ENCODE measurements around the gene PSRC1. TPM values are rescaled to one million over a fixed set of nuclear protein-coding genes. Genes with fewer than 3 reads are reported as not detected.

PSRC1 gene
- total RNA-seq, 1 experiment from 2014 or later, result 112 TPM

- no peaks in the 10 kb centered on the region for H3K27me3 ChIP-seq (ENCODE audit: control insufficient read depth, insufficient read depth, low read length)
- DNase-seq, result no peak
- peak overlapping the region; percentile 76 for H3K4me3 ChIP-seq (ENCODE audit: insufficient read depth, low read depth, low read length)
- H3K36me3 ChIP-seq (replicated peaks; ENCODE audit: control insufficient read depth, insufficient read depth, low read length), result peaks cover 18% of the 10 kb centered on the region
These were observed 1.0 kb upstream of the PSRC1 start for GRCh38 chr1:109283748-109284600.

DNA sequence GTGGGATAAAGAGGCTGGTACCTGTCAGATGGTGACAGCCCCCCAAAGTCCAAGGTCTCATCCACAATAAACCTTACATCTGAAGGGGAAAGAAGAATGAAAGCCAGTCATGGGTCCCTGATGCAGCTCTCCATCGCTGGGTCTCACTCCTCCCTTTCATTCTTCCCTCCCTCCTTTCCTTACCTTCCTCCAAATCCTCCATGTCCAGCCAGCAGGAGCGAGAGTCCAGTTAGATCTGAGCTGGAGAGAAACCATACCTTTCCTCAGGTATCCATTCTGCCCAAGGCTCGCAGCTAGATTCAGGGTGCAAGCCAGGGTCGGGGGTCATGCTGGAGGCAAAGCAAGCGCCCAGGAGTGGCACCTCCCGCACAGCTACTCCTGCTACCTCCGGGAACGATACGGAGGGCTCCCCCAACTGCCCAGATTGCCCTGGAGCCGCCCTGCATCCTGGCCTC, 421 bp downstream of the PSRC1 start:
- DNase-seq, result peak; percentile 92
- Histone ChIP-seq H3K27me3 (ENCODE audit: control insufficient read depth, insufficient read depth, low read length) (no peaks in the 10 kb centered on the region), H3K36me3 (replicated peaks; ENCODE audit: control insufficient read depth, insufficient read depth, low read length) (peaks cover 20% of the 10 kb centered on the region), H3K4me3 (ENCODE audit: insufficient read depth, low read depth, low read length) (peak overlapping the region; percentile 76)

GRCh38 chr1:109281680-109282496, 1.1 kb downstream of the PSRC1 start:
- Histone ChIP-seq H3K27me3 (ENCODE audit: control insufficient read depth, insufficient read depth, low read length) (no peaks in the 10 kb centered on the region), H3K36me3 (replicated peaks; ENCODE audit: control insufficient read depth, insufficient read depth, low read length) (peaks cover 20% of the 10 kb centered on the region), H3K4me3 (ENCODE audit: insufficient read depth, low read depth, low read length) (peak overlapping the region; percentile 76)
- no peak for DNase-seq

DNA sequence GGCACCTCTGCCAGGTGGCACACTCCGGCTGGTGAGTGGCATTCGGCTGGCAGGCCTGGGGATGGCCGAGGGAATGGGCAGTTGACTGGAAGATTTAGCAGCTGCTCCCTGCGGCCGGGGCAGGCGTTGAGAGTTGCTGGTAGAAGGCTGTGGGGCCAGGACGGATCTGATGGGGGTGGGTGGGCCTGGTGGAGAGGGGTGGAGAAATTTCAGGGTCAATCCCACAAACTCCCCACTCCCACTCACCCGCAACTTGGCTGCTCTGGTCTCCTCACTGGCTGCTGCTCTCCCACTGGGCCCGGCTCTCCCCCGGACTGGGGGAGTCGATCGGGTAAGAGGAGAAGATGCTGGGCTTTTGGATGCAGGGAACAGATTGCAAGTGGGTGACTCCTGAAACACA, 2.1 kb downstream of the PSRC1 start:
- Histone ChIP-seq H3K4me3 (ENCODE audit: insufficient read depth, low read depth, low read length) (no peak overlapping the region), H3K36me3 (replicated peaks; ENCODE audit: control insufficient read depth, insufficient read depth, low read length) (peaks cover 20% of the 10 kb centered on the region), H3K27me3 (ENCODE audit: control insufficient read depth, insufficient read depth, low read length) (no peaks in the 10 kb centered on the region)
- DNase-seq, result no peak

DNA sequence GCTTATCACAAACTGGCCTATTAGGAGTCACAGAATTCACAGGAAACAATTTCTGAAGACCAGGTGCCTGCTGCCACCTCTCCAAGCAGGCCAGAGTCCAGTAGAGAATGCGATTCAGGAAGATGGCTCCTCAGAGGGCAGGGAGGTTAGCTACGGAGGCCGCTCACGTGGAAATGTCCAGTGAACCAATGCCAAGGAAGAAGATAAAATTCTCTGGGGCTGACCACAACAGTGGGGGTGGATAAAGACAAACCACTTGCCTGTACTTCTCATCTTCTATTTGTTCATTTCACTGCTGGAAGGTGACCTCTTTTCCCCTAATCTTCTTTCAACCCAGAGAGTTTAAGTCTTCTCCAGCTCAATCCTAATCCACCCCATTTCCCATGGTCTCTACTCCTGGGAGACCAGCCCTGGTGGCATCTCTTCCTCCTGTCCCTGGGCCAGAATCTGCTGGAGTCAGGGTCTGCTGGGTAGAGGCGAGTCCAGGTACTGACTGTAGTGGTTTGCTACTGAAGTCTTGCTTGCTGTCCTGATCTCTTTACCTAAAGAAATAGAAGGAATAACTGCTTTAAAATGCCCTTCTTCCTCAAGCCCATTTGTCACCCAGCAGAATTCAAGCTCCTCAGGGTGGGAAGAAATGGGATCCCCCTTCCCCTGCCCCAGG, 3.2 kb downstream of the PSRC1 start:
- DNase-seq, result no peak
- H3K36me3 ChIP-seq (replicated peaks; ENCODE audit: control insufficient read depth, insufficient read depth, low read length), result peaks cover 20% of the 10 kb centered on the region
- no peaks in the 10 kb centered on the region for H3K27me3 ChIP-seq (ENCODE audit: control insufficient read depth, insufficient read depth, low read length)
- no peak overlapping the region for H3K4me3 ChIP-seq (ENCODE audit: insufficient read depth, low read depth, low read length)

- Histone ChIP-seq H3K36me3 (replicated peaks; ENCODE audit: control insufficient read depth, insufficient read depth, low read length) (peaks cover 20% of the 10 kb centered on the region), H3K4me3 (ENCODE audit: insufficient read depth, low read depth, low read length) (no peak overlapping the region), H3K27me3 (ENCODE audit: control insufficient read depth, insufficient read depth, low read length) (no peaks in the 10 kb centered on the region)
- peak; percentile 95 for DNase-seq
These were observed 5.3 kb downstream of the PSRC1 start for GRCh38 chr1:109277434-109278204.

DNA sequence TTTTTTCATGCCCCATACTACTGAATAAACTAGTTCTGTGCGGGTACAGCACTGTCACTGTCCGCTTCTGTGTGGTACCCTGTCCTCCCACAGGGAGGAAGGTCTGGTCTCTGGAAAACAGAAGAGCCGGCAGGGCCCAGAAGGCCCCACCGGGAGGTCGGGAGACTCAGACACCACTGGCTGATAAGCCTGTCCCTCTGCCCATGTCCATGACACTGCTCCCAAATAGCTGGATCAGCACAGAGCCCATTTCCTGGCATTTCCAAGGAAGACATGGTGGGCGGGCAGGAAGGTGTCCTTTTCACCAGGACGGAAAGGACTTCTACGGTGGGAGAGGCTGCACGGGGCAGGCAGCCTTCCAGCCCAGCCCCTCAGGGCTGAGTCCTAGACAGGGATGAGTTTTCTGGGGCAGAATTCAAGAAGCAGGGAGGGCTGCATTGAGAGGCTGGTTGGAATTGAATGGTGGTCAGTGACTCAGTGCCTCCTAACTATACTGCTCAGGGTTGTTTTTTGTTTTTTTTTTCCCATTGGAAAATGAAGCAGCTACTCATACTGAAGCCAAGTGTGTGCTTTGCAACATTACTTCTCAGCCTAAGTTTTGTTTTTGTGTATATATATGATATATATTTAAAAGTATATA, 7.1 kb downstream of the PSRC1 start:
- no peaks in the 10 kb centered on the region for H3K27me3 ChIP-seq (ENCODE audit: control insufficient read depth, insufficient read depth, low read length)
- H3K4me3 ChIP-seq (ENCODE audit: insufficient read depth, low read depth, low read length), result no peak overlapping the region
- no peak for DNase-seq
- peaks cover 15% of the 10 kb centered on the region for H3K36me3 ChIP-seq (replicated peaks; ENCODE audit: control insufficient read depth, insufficient read depth, low read length)

- peak; percentile 64 for DNase-seq
- Histone ChIP-seq H3K4me3 (ENCODE audit: insufficient read depth, low read depth, low read length) (no peak overlapping the region), H3K27me3 (ENCODE audit: control insufficient read depth, insufficient read depth, low read length) (no peaks in the 10 kb centered on the region), H3K36me3 (replicated peaks; ENCODE audit: control insufficient read depth, insufficient read depth, low read length) (peaks cover 6% of the 10 kb centered on the region)
These were observed 8.1 kb downstream of the PSRC1 start for GRCh38 chr1:109274533-109275476.

DNA sequence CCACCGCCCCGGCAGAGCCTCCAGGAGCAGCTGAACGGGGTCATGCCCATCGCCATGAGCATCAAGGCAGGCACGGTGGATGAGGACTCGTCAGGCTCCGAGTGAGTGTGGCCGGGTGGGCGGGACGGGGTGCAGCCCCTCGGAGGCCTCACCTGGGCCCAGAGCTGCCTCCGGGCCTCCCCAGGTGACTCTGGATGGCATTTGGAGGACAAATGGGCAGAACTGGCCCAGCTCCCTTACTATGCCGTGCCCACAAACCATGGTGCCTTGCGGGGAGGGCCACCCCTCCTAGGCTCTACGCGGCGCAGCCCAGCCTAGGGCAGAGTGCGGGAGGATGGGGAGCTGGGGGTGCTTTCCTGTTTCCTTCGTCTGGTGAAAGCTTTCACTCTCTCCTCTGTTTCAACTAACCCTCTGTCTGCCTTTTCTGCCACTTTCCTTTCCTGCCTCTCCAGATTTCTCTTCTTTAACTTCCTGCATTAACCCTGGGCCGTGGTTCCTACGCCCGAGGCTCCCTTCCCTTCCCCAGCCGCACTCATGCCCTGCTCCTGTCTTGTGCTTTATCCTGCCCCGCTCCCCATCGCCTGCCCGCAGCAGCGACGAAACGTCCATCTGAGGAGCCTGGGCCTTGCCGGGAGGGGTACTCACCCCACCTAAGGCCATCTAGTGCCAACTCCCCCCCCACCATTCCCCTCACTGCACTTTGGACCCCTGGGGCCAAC, 9.2 kb downstream of the PSRC1 start:
- peak; percentile 71 for DNase-seq
- H3K4me3 ChIP-seq (ENCODE audit: insufficient read depth, low read depth, low read length), result no peak overlapping the region
- H3K27me3 ChIP-seq (ENCODE audit: control insufficient read depth, insufficient read depth, low read length), result no peaks in the 10 kb centered on the region
- peaks cover 2% of the 10 kb centered on the region for H3K36me3 ChIP-seq (replicated peaks; ENCODE audit: control insufficient read depth, insufficient read depth, low read length)

- peak; percentile 69 for DNase-seq
- Histone ChIP-seq H3K4me3 (ENCODE audit: insufficient read depth, low read depth, low read length) (no peak overlapping the region), H3K27me3 (ENCODE audit: control insufficient read depth, insufficient read depth, low read length) (no peaks in the 10 kb centered on the region), H3K36me3 (replicated peaks; ENCODE audit: control insufficient read depth, insufficient read depth, low read length) (no peaks in the 10 kb centered on the region; the same call in none of the 2 replicates)
These were observed 10.0 kb downstream of the PSRC1 start for GRCh38 chr1:109272831-109273547.

DNA sequence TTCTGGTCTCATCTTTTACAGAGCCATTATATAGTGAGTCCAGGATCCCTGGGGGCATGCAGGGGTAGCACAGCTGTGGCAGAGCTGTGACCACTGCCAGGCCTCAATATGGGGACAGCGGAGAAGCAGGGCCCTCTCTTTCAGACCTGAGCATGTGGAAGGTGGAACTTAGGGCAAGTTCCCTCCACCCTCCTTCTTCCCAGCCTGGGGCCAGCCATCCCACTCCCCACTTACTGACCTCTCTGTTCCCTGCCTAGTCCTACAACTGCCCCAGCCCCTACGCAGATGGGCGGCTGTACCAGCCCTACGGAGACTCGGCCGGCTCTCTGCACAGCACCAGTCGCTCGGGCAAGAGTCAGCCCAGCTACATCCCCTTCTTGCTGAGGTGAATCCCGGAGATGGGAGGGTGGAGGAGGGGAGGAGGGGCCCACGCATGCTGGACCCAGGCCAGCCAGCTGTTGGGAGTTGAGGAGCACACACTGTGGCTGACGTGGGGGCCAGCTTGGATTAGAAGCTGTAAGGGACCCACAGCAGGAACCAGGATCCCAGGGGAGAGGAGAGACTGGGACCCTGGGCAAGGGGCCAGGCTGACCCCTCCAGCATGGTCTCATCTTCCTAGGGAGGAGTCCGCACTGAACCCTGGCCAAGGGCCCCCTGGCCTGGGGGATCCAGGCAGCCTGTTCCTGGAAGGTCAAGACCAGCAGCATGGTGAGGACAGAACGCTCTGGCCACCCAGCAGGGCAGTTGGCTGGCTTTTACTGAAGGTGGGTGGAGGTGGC, 10.7 kb downstream of the PSRC1 start:
- DNase-seq, result peak; percentile 51
- H3K27me3 ChIP-seq (ENCODE audit: control insufficient read depth, insufficient read depth, low read length), result no peaks in the 10 kb centered on the region
- H3K4me3 ChIP-seq (ENCODE audit: insufficient read depth, low read depth, low read length), result no peak overlapping the region

More for the DNA sequence above, 10.7 kb downstream of the PSRC1 start:
- H3K36me3 ChIP-seq (replicated peaks; ENCODE audit: control insufficient read depth, insufficient read depth, low read length), result no peaks in the 10 kb centered on the region; the same call in none of the 2 replicates

Data from H7 (cell line).